Activated CD4-positive, alpha-beta T cell treated with anti-CD3 and anti-CD28 coated beads for 48 hours (primary cell): ENCODE measurements around the gene XRCC3.

ENCODE experiments used
- DNase-seq: peaks from one replicate; pipeline ENCODE4 v3.0.0-alpha.2; 2020

The XRCC3 gene

DNA sequence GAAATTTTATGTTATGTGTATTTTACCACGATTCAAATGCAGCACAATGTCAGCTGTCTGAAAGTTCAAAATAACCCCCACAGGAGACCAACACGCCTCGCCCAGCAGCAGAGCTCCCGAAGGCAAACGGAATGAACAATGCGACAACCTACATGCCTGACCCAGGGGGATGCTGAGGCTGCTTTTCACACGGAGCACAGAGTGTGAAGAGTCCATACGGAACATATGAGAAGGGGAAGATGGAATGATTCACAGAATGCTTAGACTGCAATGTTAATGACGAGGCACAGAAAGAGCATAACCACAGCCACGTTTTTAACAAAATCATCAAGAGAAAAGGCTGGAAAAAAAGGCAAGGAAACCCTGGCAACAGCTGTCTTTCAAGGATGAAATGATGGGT, 22.9 kb upstream of the XRCC3 start:
- no peak for DNase-seq

DNA sequence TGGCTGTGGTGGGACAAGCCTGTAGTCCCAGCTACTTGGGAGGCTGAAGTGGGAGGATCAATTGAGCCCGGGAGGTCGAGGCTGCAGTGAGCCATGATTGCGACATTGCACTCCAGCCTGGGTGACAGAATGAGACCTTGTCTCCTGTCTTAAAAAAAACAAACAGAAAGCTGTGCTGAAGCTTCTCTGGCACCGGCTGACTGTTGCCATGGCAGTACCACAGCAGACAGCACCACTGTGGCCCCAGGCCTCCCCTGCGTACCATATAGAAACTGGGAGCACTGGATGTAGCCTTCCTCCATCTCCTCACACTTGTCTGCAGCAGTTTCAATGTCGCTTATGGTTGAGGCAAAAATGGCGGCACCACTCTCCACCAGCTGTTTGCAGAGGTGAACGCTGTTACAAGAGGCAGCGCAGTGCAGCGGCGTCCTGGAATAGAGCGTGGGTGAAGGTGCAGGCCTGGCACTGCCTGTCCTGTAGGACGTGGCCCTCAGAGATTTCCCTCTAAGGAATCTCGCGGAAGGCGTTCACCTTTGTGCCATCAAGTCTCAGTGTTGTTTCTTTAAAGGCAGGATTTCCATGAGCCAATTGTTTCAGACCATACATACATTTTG, 22.3 kb upstream of the XRCC3 start:
- no peak for DNase-seq

DNA sequence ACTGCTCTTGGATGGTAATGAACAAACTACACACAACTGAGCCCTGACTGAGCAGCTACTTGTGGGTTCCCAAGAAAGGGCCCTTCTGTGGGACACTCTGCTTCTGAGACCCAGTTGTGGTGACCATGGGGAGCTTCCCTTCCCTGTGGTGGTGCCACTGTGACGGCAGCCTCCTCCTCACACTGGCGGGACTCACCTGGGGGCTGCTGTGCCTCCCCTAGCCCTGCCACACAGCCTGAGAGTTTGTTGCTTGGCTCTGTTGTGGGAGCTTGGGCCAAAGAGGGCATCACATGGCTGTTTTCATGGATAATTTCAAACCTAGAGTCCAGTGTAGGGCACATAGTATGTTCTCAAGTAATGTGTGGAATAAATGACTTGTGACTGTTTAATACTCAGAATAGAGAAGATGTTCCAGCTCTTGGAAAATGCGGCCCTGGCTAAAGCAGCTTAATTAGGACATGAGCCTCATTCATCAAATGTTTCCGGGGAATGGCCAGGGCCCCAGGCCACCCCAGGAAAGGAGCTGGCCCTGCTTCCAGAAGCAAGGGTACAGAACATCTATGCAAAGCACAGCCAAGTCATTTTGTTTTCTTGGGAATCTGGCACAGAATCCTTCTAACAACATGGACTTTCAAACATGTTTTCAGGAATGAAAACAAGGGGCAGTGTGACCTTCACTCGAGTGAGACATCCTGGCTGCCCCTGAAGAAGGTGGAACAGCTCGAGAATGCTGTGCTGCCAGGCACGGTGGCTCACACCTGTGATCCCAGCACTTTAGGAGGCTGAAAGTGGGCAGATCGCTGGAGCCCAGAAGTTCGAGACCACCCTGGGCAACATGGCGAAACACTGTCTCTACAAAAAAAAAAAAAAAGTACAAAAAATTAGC, 21.5 kb upstream of the XRCC3 start:
- no peak for DNase-seq

DNA sequence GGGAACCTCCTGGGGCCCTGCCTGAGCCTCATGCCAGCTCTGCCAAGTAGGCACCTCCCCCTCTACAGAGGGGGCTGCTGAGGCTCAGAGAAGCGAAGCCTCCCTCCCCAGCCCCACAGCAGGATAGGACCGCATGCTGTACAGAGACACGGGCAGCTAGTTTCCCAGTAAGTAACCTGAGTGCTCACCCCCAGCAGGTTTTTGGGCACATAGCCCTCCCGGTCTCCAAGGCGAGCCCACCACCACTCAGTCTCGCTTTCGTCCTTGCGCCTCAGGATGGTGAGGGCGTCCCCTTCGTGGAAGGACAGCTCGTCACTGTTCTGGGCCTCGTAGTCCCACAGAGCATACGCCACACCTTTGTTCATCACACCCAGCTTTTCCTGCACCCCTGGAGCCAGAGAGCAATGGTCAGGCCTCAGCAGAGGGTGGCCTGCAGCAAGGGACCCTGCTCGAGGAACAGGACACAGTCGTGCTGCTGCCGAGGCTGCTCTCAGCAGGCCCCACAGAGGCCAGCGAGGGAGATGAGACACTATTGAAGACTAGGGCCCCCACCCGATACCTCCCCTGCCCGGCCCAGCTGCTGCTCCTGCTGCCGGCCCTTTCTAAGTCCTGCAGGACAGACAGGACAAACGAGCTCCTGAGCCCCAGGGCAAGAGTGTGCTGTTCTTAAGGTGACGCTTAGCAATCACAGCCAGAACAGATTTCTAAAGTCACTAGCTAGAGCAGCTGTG, 20.7 kb upstream of the XRCC3 start:
- no peak for DNase-seq

- no peak for DNase-seq
Measured at GRCh38 chr14:103735439-103735814, 20.2 kb upstream of the XRCC3 start.

GRCh38 chr14:103735022-103735421, 19.8 kb upstream of the XRCC3 start:
- no peak for DNase-seq

GRCh38 chr14:103734081-103734888, 19.0 kb upstream of the XRCC3 start:
- no peak for DNase-seq

- no peak for DNase-seq
Measured at GRCh38 chr14:103733651-103734050, 18.4 kb upstream of the XRCC3 start.

DNA sequence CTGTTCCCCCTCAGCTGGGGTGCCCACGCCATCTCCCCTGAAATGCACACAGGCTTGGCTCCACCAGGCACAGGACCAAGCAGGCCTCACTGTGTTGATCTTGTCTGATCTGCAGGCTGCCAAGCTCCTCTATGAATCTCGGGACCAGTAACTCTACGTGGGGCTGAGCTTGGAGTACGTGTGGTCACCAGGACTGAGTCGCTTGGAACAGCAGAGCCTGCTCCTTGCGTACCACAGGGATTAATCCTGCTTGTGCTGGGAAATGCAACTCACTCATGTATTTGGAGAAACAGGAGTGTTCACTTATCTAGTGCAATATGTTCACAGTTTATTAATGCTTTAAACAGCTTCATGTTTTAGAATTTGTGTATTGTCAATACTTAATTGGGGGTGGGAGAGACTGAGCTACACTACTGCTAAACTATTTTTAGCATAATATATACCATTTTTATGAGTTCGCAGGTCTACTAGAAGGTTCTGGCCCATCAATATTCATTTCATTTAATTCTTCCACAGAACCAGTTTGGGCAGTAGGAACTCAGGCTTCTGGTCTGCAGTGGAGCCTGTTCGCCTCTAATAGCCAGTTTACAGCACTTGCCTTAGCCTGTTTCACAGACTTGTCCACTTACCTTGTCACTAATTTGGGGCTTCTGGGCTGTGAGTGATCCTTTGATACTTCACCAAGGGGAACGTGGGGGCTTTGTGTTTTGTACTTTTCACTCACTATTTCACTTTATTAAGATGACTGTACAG, 17.8 kb upstream of the XRCC3 start:
- DNase-seq, result no peak

GRCh38 chr14:103731916-103732867, 16.9 kb upstream of the XRCC3 start:
- DNase-seq, result no peak

DNA sequence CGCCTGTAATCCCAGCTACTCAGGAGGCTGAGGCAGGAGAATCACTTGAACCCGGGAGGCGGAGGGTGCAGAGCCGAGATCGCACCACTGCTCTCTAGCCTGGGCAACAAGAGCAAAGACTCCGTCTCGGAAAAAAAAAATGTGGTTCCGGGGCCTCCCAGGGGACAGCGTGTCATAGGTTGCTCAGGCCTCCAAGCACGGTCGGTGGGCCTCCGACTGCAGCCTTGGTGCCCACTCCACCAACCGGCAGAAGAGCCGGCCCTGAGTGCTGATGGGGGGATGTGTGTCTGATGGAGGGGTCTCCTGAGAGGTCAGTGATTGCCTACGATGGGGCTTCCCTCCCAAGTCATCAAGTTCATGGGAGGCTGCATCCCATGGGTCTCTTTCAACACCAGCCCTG, 16.2 kb upstream of the XRCC3 start:
- no peak for DNase-seq

GRCh38 chr14:103730490-103731035, 15.3 kb upstream of the XRCC3 start:
- DNase-seq, result no peak

DNA sequence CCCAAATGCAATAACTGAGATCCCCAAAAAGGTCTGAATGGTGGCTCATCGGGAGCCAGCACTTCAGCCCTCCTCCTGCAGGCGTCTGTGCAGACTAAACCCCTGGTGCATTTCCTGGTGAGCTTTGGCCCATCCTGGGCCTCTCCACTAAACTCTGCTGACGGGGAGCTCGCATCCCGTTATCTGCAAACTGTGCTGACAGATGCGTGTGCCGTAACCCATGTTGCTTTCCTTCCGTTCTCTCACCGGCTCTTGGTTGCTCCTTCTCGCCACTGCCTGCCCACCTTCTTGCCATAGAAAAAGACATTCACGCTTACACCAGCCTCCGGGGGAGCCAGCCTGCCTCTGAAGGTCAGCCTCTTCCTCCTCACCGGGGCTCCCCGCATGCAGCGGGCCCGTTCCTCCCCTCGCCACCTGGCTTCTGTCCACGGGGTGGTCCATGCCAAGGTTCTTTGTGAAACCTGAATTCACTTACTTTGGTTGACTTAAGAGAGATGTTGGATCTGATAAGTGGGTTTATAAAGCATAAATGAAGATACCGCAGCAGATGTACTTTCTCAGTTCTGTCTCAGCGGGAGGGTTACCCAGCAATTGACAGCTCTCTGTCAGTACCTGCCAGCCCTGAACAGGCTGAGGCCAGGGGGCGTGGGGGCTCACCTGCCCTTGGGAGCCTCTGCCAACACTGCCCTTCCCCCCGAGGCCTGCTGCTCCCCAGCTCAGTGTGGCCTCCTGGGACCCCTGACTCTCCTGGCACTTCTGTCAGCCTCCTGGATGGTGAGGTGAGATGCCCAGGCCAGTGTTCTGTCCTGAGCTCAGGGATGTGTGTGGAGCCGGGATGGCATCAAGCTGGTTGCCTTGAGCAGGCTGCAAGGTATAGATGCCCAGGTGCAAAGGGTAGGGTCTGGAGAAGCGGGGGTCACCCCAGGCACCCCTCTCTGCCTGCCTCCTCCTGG, 14.5 kb upstream of the XRCC3 start:
- no peak for DNase-seq

- DNase-seq, result no peak
Measured at GRCh38 chr14:103728721-103729120, 13.5 kb upstream of the XRCC3 start.

GRCh38 chr14:103728141-103728540, 12.9 kb upstream of the XRCC3 start:
- no peak for DNase-seq

DNA sequence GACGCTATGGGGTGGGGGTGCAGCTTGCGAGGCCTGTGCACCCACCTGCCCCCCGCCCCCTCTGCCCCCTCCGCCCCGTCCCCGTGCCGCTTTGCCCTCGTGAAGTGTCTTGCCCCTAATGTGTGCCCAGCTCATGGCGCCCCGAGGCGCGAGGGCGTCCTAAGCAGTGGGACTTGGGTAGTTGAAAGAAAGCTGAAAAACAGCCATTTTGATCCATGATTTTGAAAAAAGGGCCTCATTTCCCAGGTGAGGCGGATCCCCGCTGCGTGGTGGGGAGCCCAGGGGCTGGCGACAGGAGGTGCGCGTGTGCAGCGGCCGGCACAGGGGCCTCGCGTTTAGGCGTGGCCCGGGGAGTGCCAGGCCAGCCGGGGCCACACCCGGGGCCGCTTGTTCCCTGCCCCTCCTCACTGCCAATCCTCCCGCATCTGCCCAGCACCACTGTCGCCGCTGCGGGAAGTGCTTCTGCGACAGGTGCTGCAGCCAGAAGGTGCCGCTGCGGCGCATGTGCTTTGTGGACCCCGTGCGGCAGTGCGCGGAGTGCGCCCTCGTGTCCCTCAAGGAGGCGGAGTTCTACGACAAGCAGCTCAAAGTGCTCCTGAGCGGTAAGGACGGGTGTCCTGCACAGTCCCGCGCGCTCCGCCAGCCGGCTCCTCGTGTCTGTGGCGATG, 12.2 kb upstream of the XRCC3 start:
- DNase-seq, result no peak

DNA sequence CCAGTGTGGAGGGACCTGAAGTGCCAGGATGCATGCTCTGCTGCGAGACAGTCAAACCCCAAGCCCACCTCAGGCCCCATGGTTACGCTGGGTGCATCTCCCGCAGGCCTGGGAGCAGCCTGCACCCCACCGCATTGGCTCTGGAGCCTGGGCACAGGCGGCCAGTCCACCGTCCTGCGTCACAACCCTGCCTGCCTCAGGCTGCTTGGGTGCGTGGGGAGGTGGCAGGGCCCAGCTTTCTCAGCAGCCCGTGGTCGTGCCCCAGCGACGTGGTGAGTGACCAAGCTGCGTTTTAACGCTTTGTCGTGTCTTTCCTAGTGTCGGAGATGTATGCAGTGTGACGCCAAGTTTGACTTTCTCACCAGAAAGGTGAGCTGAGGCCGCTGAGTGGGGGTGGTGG, 11.2 kb upstream of the XRCC3 start:
- no peak for DNase-seq

DNA sequence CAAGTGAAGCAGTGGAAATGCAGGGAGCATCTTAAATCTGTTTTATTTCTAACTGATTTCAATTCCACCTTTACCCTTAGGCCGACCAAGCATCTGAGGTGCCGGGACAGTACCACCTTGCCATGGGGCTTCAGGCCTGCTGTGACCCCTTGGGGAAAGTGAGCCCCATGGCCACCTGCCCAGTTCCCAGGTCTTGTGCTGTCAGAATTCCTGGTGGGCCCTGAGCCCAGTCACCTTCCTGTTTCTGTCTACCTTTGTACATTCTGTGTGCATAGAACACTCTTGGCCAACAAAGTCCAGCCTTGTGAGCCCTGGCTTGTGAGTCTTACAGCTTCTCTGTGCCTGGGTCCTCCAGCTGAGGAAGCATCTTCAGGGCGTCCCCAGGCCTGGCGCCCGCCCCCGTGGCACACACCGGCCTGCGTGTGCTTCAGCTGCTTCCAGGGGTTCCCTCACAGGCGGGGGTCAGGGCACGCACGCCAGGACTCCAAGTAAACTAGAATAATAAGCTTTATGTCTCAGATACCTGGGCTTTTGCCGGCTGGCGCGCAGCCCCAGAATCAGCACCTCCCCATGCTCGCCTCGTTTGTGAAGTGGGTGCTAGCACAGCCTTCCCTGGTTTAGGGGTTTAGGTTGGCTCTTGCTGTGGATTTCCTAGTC, 10.6 kb upstream of the XRCC3 start:
- DNase-seq, result no peak
